ENCODE results near the gene MTA3. TPM values are rescaled to one million over a fixed set of nuclear protein-coding genes. Genes with fewer than 3 reads are reported as not detected.
"Not testable (repeated sequence)": the region's sequence is repeated elsewhere in the genome, so short reads cannot be mapped to it uniquely, and the experiment has no call there.

MTA3 gene
- total RNA-seq, 1 donor from 2014 or later, result 105 TPM

- TF ChIP-seq CTCF (IDR thresholded peaks at IDR 0.05; ENCODE audit: unreplicated experiment), result no peak
- peaks cover 16% of the 10 kb centered on the region for H3K36me3 Mint-ChIP-seq (ENCODE audit: low read depth, unreplicated experiment)
- no peak overlapping the region for H3K4me3 Mint-ChIP-seq (ENCODE audit: unreplicated experiment)
- peaks cover 16% of the 10 kb centered on the region for H3K4me1 Mint-ChIP-seq (ENCODE audit: unreplicated experiment)
- no peak for DNase-seq (ENCODE audit: low spot score)
- H3K9me3 Mint-ChIP-seq (ENCODE audit: unreplicated experiment), result no peaks in the 10 kb centered on the region
- no peak overlapping the region for H3K27ac Mint-ChIP-seq (ENCODE audit: unreplicated experiment)
- no peaks in the 10 kb centered on the region for H3K27me3 Mint-ChIP-seq (ENCODE audit: unreplicated experiment)
These were observed 4.1 kb downstream of the MTA3 start for GRCh38 chr2:42572297-42573081.

GRCh38 chr2:42573256-42573655 is 4.8 kb downstream of the MTA3 start:
- DNase-seq (ENCODE audit: low spot score), result no peak
- Mint-ChIP-seq H3K27me3 (ENCODE audit: unreplicated experiment) (no peaks in the 10 kb centered on the region), H3K27ac (ENCODE audit: unreplicated experiment) (no peak overlapping the region), H3K36me3 (ENCODE audit: low read depth, unreplicated experiment) (peaks cover 16% of the 10 kb centered on the region), H3K4me1 (ENCODE audit: unreplicated experiment) (peaks cover 16% of the 10 kb centered on the region), H3K9me3 (ENCODE audit: unreplicated experiment) (no peaks in the 10 kb centered on the region), H3K4me3 (ENCODE audit: unreplicated experiment) (no peak overlapping the region)
- no peak for TF ChIP-seq CTCF (IDR thresholded peaks at IDR 0.05; ENCODE audit: unreplicated experiment)

- Mint-ChIP-seq H3K9me3 (ENCODE audit: unreplicated experiment) (no peaks in the 10 kb centered on the region), H3K27ac (ENCODE audit: unreplicated experiment) (peak overlapping the region; percentile 38), H3K36me3 (ENCODE audit: low read depth, unreplicated experiment) (peaks cover 17% of the 10 kb centered on the region), H3K4me1 (ENCODE audit: unreplicated experiment) (peaks cover 8% of the 10 kb centered on the region), H3K27me3 (ENCODE audit: unreplicated experiment) (no peaks in the 10 kb centered on the region), H3K4me3 (ENCODE audit: unreplicated experiment) (no peak overlapping the region)
- TF ChIP-seq CTCF (IDR thresholded peaks at IDR 0.05; ENCODE audit: unreplicated experiment), result no peak
- no peak for DNase-seq (ENCODE audit: low spot score)
These were observed 7.1 kb downstream of the MTA3 start for GRCh38 chr2:42575458-42576064.

GRCh38 chr2:42578621-42579020 is 10.2 kb downstream of the MTA3 start:
- no peak for DNase-seq (ENCODE audit: low spot score)
- peaks cover 19% of the 10 kb centered on the region for H3K36me3 Mint-ChIP-seq (ENCODE audit: low read depth, unreplicated experiment)
- H3K27me3 Mint-ChIP-seq (ENCODE audit: unreplicated experiment), result no peaks in the 10 kb centered on the region
- no peak overlapping the region for H3K27ac Mint-ChIP-seq (ENCODE audit: unreplicated experiment)
- H3K4me1 Mint-ChIP-seq (ENCODE audit: unreplicated experiment), result peaks cover 8% of the 10 kb centered on the region
- TF ChIP-seq CTCF (IDR thresholded peaks at IDR 0.05; ENCODE audit: unreplicated experiment), result no peak
- H3K9me3 Mint-ChIP-seq (ENCODE audit: unreplicated experiment), result no peaks in the 10 kb centered on the region
- no peak overlapping the region for H3K4me3 Mint-ChIP-seq (ENCODE audit: unreplicated experiment)

GRCh38 chr2:42581257-42581656 is 12.8 kb downstream of the MTA3 start:
- Mint-ChIP-seq H3K27ac (ENCODE audit: unreplicated experiment) (no peak overlapping the region), H3K27me3 (ENCODE audit: unreplicated experiment) (peaks cover under 1% of the 10 kb centered on the region), H3K4me1 (ENCODE audit: unreplicated experiment) (peaks cover 3% of the 10 kb centered on the region), H3K36me3 (ENCODE audit: low read depth, unreplicated experiment) (peaks cover 14% of the 10 kb centered on the region), H3K4me3 (ENCODE audit: unreplicated experiment) (no peak overlapping the region), H3K9me3 (ENCODE audit: unreplicated experiment) (no peaks in the 10 kb centered on the region)
- no peak for TF ChIP-seq CTCF (IDR thresholded peaks at IDR 0.05; ENCODE audit: unreplicated experiment)
- no peak for DNase-seq (ENCODE audit: low spot score)

- H3K9me3 Mint-ChIP-seq (ENCODE audit: unreplicated experiment); H3K27me3 Mint-ChIP-seq (ENCODE audit: unreplicated experiment); H3K27ac Mint-ChIP-seq (ENCODE audit: unreplicated experiment); H3K4me3 Mint-ChIP-seq (ENCODE audit: unreplicated experiment); H3K4me1 Mint-ChIP-seq (ENCODE audit: unreplicated experiment); DNase-seq (ENCODE audit: low spot score): not testable (repeated sequence)
- H3K36me3 Mint-ChIP-seq (ENCODE audit: low read depth, unreplicated experiment), result peaks cover 16% of the 10 kb centered on the region
These were observed 16.2 kb downstream of the MTA3 start for GRCh38 chr2:42584628-42585027.
